HEK293 (cell line): Measurements from ENCODE around the gene TBXA2R.

Experiments used
- REST ChIP-seq: fragments of 450-650 bp; formaldehyde crosslinking; IDR thresholded peaks from 2 replicates; pipeline ENCODE4 v1.5.1; 2016; ENCODE audit warnings: missing biosample characterization, missing genetic modification characterization
- ZNF629 ChIP-seq: fragments of 450-650 bp; formaldehyde crosslinking; IDR thresholded peaks from 2 replicates; pipeline ENCODE4 v1.5.1; 2017; ENCODE audit warnings: missing biosample characterization, missing genetic modification characterization
- ZSCAN16 ChIP-seq: fragments of 450-650 bp; formaldehyde crosslinking; IDR thresholded peaks from 2 replicates; pipeline ENCODE4 v1.5.1; 2016; ENCODE audit warnings: missing biosample characterization, missing genetic modification characterization
- TF ChIP-seq, protein P1 (sequence below): fragments of 450-650 bp; formaldehyde crosslinking; IDR thresholded peaks from 2 replicates; pipeline ENCODE4 v1.5.1; 2016; ENCODE audit warnings: missing biosample characterization, missing genetic modification characterization
- TF ChIP-seq, protein P2 (sequence below): fragments of 450-650 bp; formaldehyde crosslinking; IDR thresholded peaks from 2 replicates; pipeline ENCODE4 v1.5.1; 2016; ENCODE audit warnings: missing biosample characterization, missing genetic modification characterization

DNA sequence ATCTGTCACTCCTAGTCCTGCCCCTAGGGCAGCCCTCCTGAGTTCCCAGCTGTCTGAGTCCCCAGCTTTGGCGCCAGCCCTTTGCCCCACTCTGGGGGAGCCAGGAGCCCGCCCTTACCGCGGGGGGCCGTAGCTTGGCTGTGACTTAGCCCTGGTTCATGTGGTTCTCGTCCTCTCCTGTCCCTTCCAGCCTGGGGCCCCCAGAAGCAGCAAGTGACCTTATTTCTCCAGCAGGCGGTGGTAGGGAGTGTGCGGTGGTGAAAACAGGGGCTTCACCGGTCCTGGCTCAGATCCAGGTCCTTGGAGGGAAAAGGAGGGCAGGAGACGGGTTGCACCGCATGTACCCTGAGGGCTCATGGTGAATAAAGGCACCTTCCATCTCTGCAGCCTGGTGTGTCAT, 13.5 kb downstream of the TBXA2R start:
- TF ChIP-seq, protein P1, sequence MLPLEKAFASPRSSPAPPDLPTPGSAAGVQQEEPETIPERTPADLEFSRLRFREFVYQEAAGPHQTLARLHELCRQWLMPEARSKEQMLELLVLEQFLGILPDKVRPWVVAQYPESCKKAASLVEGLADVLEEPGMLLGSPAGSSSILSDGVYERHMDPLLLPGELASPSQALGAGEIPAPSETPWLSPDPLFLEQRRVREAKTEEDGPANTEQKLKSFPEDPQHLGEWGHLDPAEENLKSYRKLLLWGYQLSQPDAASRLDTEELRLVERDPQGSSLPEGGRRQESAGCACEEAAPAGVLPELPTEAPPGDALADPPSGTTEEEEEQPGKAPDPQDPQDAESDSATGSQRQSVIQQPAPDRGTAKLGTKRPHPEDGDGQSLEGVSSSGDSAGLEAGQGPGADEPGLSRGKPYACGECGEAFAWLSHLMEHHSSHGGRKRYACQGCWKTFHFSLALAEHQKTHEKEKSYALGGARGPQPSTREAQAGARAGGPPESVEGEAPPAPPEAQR = no peak
- TF ChIP-seq, protein P2, sequence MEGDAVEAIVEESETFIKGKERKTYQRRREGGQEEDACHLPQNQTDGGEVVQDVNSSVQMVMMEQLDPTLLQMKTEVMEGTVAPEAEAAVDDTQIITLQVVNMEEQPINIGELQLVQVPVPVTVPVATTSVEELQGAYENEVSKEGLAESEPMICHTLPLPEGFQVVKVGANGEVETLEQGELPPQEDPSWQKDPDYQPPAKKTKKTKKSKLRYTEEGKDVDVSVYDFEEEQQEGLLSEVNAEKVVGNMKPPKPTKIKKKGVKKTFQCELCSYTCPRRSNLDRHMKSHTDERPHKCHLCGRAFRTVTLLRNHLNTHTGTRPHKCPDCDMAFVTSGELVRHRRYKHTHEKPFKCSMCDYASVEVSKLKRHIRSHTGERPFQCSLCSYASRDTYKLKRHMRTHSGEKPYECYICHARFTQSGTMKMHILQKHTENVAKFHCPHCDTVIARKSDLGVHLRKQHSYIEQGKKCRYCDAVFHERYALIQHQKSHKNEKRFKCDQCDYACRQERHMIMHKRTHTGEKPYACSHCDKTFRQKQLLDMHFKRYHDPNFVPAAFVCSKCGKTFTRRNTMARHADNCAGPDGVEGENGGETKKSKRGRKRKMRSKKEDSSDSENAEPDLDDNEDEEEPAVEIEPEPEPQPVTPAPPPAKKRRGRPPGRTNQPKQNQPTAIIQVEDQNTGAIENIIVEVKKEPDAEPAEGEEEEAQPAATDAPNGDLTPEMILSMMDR (tag by site-specific recombination) = no peak
- no peak for TF ChIP-seq ZSCAN16 (tag by site-specific recombination)
- no peak for TF ChIP-seq REST
- no peak for TF ChIP-seq ZNF629 (tag by site-specific recombination)
